HL-60 (cell line): ENCODE measurements around the gene GDPD4.

Experiments
- DNase-seq, 2 experiments: peaks; one replicate each; pipeline ENCODE4 v3.0.0-alpha.2; 2010 to 2020; ENCODE audit warnings: low read depth in 1 of 2, low spot score in 1 of 2
- H3K27ac ChIP-seq: fragments of 250-450 bp; sonication (Bioruptor Pico); replicated peaks from 2 replicates; pipeline ENCODE4 v1.5.1; 2020; ENCODE audit warnings: mild to moderate bottlenecking, moderate library complexity
- H3K27me3 ChIP-seq: fragments of 250-450 bp; sonication (Bioruptor Pico); 2 replicates; pipeline ENCODE4 v1.5.1; 2021; ENCODE audit warnings: mild to moderate bottlenecking, moderate library complexity; ENCODE audit not compliant: insufficient read depth, poor library complexity, severe bottlenecking
- H3K4me3 ChIP-seq: replicated peaks from 2 replicates; pipeline ENCODE4 v1.5.1; 2011; ENCODE audit warnings: mild to moderate bottlenecking, control low read depth, low read length; ENCODE audit not compliant: insufficient read depth
- GABPA ChIP-seq: IDR thresholded peaks from 2 replicates; pipeline ENCODE4 v1.6.1; 2012; ENCODE audit warnings: low read depth
- POLR2AphosphoS5 ChIP-seq: IDR thresholded peaks from 2 replicates; pipeline ENCODE4 v1.6.1; 2012; ENCODE audit warnings: low read depth
- SPI1 ChIP-seq: IDR thresholded peaks from 2 replicates; pipeline ENCODE4 v1.6.1; 2012; ENCODE audit warnings: low read depth, mild to moderate bottlenecking, borderline replicate concordance
- TF ChIP-seq, protein P1 (sequence below): IDR thresholded peaks from one replicate; pipeline ENCODE4 v1.5.1; 2011; ENCODE audit warnings: low read length, control low read depth, inconsistent platforms; ENCODE audit not compliant: insufficient read depth
- TF ChIP-seq, protein P2 (sequence below): IDR thresholded peaks from 2 replicates; pipeline ENCODE4 v1.6.1; 2012; ENCODE audit warnings: low read depth; ENCODE audit not compliant: insufficient replicate concordance

GDPD4 gene

DNA sequence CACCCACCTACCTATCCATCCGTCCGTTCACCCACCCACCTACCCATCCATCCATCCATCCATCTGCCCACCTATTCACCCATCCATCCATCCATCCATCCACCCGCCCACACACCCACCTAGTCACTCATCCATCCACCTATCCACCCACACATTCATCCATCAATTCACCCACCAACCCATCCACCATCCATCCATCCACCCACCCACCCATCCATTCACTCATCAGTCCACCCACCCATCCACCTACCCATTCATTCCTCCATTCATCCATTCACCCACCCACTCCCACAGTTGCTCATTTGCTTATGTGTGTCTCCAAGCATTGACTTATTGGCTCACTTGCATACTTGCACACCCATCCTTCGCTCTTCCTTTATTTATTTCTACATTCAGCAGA is 123.3 kb downstream of the GDPD4 start:
- TF ChIP-seq SPI1 = no peak
- TF ChIP-seq, protein P1, sequence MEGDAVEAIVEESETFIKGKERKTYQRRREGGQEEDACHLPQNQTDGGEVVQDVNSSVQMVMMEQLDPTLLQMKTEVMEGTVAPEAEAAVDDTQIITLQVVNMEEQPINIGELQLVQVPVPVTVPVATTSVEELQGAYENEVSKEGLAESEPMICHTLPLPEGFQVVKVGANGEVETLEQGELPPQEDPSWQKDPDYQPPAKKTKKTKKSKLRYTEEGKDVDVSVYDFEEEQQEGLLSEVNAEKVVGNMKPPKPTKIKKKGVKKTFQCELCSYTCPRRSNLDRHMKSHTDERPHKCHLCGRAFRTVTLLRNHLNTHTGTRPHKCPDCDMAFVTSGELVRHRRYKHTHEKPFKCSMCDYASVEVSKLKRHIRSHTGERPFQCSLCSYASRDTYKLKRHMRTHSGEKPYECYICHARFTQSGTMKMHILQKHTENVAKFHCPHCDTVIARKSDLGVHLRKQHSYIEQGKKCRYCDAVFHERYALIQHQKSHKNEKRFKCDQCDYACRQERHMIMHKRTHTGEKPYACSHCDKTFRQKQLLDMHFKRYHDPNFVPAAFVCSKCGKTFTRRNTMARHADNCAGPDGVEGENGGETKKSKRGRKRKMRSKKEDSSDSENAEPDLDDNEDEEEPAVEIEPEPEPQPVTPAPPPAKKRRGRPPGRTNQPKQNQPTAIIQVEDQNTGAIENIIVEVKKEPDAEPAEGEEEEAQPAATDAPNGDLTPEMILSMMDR = no peak
- no peak for TF ChIP-seq POLR2AphosphoS5
- TF ChIP-seq GABPA = no peak
- no peaks in the 10 kb centered on the region for H3K27me3 ChIP-seq
- no peak overlapping the region for H3K27ac ChIP-seq
- DNase-seq = no peak
- no peak overlapping the region for H3K4me3 ChIP-seq

DNA sequence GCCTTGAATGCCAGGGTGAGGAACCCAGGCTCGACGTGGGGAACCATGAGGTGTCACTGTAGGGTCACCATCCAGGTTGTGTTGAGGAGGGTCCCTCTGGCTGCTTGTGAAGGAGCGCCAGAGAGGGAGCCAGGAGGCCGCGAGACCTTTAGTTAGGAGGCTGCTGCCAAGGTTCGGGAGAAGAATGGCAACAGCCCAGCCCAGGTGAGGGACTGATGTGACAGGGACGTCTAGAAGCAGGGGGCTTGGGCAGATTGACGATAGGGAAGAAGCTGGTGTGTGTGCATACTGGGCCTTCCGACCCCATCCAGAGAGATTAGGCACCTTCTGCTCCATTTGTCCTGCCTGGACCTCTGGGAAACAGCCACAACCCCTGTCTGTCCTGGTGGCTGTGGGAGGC is 124.5 kb downstream of the GDPD4 start:
- no peak for DNase-seq
- no peak for TF ChIP-seq GABPA
- TF ChIP-seq, protein P2, sequence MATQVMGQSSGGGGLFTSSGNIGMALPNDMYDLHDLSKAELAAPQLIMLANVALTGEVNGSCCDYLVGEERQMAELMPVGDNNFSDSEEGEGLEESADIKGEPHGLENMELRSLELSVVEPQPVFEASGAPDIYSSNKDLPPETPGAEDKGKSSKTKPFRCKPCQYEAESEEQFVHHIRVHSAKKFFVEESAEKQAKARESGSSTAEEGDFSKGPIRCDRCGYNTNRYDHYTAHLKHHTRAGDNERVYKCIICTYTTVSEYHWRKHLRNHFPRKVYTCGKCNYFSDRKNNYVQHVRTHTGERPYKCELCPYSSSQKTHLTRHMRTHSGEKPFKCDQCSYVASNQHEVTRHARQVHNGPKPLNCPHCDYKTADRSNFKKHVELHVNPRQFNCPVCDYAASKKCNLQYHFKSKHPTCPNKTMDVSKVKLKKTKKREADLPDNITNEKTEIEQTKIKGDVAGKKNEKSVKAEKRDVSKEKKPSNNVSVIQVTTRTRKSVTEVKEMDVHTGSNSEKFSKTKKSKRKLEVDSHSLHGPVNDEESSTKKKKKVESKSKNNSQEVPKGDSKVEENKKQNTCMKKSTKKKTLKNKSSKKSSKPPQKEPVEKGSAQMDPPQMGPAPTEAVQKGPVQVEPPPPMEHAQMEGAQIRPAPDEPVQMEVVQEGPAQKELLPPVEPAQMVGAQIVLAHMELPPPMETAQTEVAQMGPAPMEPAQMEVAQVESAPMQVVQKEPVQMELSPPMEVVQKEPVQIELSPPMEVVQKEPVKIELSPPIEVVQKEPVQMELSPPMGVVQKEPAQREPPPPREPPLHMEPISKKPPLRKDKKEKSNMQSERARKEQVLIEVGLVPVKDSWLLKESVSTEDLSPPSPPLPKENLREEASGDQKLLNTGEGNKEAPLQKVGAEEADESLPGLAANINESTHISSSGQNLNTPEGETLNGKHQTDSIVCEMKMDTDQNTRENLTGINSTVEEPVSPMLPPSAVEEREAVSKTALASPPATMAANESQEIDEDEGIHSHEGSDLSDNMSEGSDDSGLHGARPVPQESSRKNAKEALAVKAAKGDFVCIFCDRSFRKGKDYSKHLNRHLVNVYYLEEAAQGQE = no peak
- no peak for TF ChIP-seq SPI1
- TF ChIP-seq, protein P1 = no peak
- no peak for TF ChIP-seq POLR2AphosphoS5
- Histone ChIP-seq H3K4me3 (no peak overlapping the region), H3K27ac (no peak overlapping the region), H3K27me3 (no peaks in the 10 kb centered on the region)

DNA sequence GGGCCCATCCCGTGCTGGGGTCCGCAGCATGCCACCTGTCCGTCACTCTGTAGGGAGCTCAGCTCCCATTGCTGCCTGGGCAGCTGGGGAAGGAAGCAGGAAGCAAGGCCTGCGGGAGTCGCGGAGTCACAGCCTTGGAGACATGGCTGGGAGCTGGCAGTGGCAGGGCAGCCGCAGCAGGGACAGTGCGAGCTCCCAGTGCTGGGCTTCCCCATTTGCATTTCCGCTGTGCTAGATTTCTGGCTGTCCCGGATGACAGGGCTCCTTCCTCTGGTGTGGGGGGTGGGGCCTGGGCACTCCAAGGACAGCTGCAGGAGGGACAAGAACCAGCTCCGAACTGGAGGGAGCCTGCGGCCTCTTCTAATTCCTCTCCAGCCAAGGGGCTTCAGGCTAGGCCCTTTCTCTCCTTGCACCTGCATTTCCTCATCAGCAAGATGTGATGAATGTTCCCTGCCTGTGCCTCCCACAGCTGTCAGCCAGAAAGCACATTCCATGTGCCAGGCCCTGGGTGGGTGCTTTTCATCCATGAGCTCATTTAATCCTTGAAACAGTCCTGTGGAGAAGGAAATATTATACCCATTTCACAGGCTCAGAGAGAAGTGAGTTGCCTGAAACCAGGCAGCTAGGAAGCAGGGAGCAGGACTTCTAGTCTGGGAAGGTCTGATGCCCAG is 125.5 kb downstream of the GDPD4 start:
- DNase-seq = peak; percentile 61 to 90
- Histone ChIP-seq H3K4me3 (no peak overlapping the region), H3K27me3 (no peaks in the 10 kb centered on the region), H3K27ac (peak overlapping the region; percentile 70)
- no peak for TF ChIP-seq GABPA
- TF ChIP-seq, protein P2 = no peak
- peak; percentile 79; the same call in 1 of the 2 replicates for TF ChIP-seq SPI1
- TF ChIP-seq POLR2AphosphoS5 = 0 out of 2 replicates have a peak, but pooled peaks have one; percentile 47
- TF ChIP-seq, protein P1 = no peak
